Measurements from ENCODE around the gene MRPL30. TPM values are rescaled to one million over a fixed set of nuclear protein-coding genes. Genes with fewer than 3 reads are reported as not detected.

The MRPL30 gene
- total and polyA plus RNA-seq, 10 donors = 12.8 to 26.0 (median 19.3) TPM

GRCh38 chr2:99238599-99238998 is 57.6 kb downstream of the MRPL30 start:
- TF ChIP-seq CTCF (IDR thresholded peaks at IDR 0.05 in 8 of 11, conservative IDR thresholded peaks at IDR 0.05 in 3 of 11) (no peak), POLR2AphosphoS5 (IDR thresholded peaks at IDR 0.05) (no peak), POLR2A (IDR thresholded peaks at IDR 0.05) (no peak)
- intact Hi-C loops (cut with DNase I; ENCODE audit: low total_unique reads) = no loop called here
- Histone ChIP-seq H3K4me1 (no peaks in the 10 kb centered on the region), H3K4me3 (no peak overlapping the region), H3K36me3 (no peaks in the 10 kb centered on the region), H3K9me3 (peaks cover 0 to 15% (median 2%) of the 10 kb centered on the region in 8 donors), H3K27me3 (replicated peaks in 1 of 7) (no peaks in the 10 kb centered on the region), H3K27ac (no peak overlapping the region)
- DNase-seq = no peak
- WGBS, 5 donors = 93 to 97% (median 95%) methylated on average over 6 of the region's 6 CpGs

DNA sequence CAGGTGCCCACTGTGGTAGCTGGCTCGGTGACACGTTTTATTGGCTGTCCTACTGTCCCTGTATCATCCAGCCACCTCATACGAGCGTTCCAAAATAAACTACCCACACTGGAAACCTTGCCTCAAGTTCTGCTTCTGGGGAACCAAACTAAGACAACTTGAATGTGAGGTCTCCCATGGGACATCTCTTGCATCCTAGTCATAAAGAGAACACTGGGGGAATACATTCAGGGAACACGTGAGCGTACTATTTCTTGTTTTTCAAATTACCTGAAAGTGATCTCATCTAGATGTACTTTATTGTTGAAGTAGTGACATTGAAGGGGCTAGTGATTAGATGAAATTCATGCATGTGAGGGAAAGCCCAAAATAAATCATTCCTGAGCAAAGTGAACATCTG is 59.4 kb downstream of the MRPL30 start:
- no peaks in the 10 kb centered on the region for H3K36me3 ChIP-seq
- intact Hi-C loops (cut with DNase I; ENCODE audit: low total_unique reads) = no loop called here
- no peak overlapping the region for H3K27ac ChIP-seq
- H3K9me3 ChIP-seq = peaks cover 0 to 6% (median under 1%) of the 10 kb centered on the region in 8 donors
- no peaks in the 10 kb centered on the region for H3K27me3 ChIP-seq (replicated peaks in 1 of 7)
- no peak for DNase-seq
- H3K4me3 ChIP-seq = no peak overlapping the region
- TF ChIP-seq POLR2AphosphoS5 (IDR thresholded peaks at IDR 0.05) = no peak
- TF ChIP-seq CTCF (IDR thresholded peaks at IDR 0.05 in 8 of 11, conservative IDR thresholded peaks at IDR 0.05 in 3 of 11) = no peak
- no peaks in the 10 kb centered on the region for H3K4me1 ChIP-seq
- WGBS, 5 donors = 82 to 85% (median 84%) methylated on average over 6 of the region's 6 CpGs

DNA sequence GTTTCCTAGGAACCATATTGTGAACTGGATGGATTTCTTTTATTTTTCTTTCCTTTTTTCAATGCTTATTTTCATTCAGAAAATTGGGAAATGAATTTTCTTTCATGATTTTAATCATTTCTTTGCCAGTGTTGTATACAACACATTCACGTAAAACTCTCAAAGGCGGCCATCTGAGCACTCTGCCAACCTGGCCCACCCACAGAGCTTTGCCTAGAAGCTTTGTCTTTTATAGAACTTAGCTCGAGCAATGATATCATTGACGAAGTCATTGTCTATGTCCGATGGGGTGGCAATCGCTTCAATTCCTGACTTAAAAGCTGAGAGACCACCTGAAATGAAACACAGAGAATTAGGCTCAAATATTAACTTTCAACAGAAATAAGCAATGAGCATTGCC is 61.2 kb downstream of the MRPL30 start:
- Histone ChIP-seq H3K4me1 (no peaks in the 10 kb centered on the region), H3K9me3 (peaks cover 0 to 3% (median under 1%) of the 10 kb centered on the region in 8 donors), H3K36me3 (no peaks in the 10 kb centered on the region), H3K27ac (no peak overlapping the region), H3K27me3 (replicated peaks in 1 of 7) (no peaks in the 10 kb centered on the region), H3K4me3 (no peak overlapping the region)
- no peak for TF ChIP-seq CTCF (IDR thresholded peaks at IDR 0.05 in 8 of 11, conservative IDR thresholded peaks at IDR 0.05 in 3 of 11)
- no peak for TF ChIP-seq POLR2AphosphoS5 (IDR thresholded peaks at IDR 0.05)
- TF ChIP-seq POLR2A (IDR thresholded peaks at IDR 0.05) = no peak
- no peak for DNase-seq
- intact Hi-C loops (cut with DNase I; ENCODE audit: low total_unique reads) = no loop called here
- WGBS, 5 donors = 94 to 97% (median 95%) methylated on average over 6 of the region's 6 CpGs

Small RNA genes within 50 kb of the gene (small RNA-seq; reads per million reads assigned to genes)
- 0 reads per million in 4 donors for gene AC092587.1

Other genes with a start within 250 kb of the MRPL30 start
- 1 to 10 TPM; 1.0 to 5.1 (median 2.1) TPM for gene CRACDL, start 245.0 kb upstream of the MRPL30 start, total RNA-seq
- gene CRACDL, start 245.0 kb upstream of the MRPL30 start, polyA plus RNA-seq = under 1 TPM; 0.52 to 0.77 (median 0.76) TPM
- gene C2orf15, start 39.5 kb upstream of the MRPL30 start, total RNA-seq = 1 to 10 TPM in 6 of 7 donors, under 1 TPM in 1; 0.52 to 2.4 (median 1.5) TPM
- 1 to 10 TPM; 1.3 to 1.4 (median 1.3) TPM for gene C2orf15, start 39.5 kb upstream of the MRPL30 start, polyA plus RNA-seq
- 10 to 100 TPM in 3 of 7 donors, 1 to 10 TPM in 4; 6.8 to 14.0 (median 8.1) TPM for gene TSGA10, start 26.2 kb upstream of the MRPL30 start, total RNA-seq
- gene TSGA10, start 26.2 kb upstream of the MRPL30 start, polyA plus RNA-seq = 1 to 10 TPM; 2.5 to 4.6 (median 2.7) TPM
- 10 to 100 TPM; 10.4 to 20.8 (median 15.6) TPM for gene LIPT1, start 26.2 kb upstream of the MRPL30 start, total RNA-seq
- gene LIPT1, start 26.2 kb upstream of the MRPL30 start, polyA plus RNA-seq = 10 to 100 TPM; 12.0 to 20.3 (median 17.6) TPM
- 10 to 100 TPM; 30.4 to 66.4 (median 37.1) TPM for gene MITD1, start 126 bp upstream of the MRPL30 start, total RNA-seq
- gene MITD1, start 126 bp upstream of the MRPL30 start, polyA plus RNA-seq = 10 to 100 TPM; 57.1 to 72.4 (median 63.9) TPM
- gene LYG2, start 74.5 kb downstream of the MRPL30 start, total RNA-seq = not detected
- not detected for gene LYG2, start 74.5 kb downstream of the MRPL30 start, polyA plus RNA-seq
- 1 to 10 TPM in 5 of 7 donors, under 1 TPM in 1, not detected in 1; 0.47 to 2.8 (median 1.5) TPM for gene LYG1, start 120.0 kb downstream of the MRPL30 start, total RNA-seq
- 1 to 10 TPM; 4.3 to 5.3 (median 4.4) TPM for gene LYG1, start 120.0 kb downstream of the MRPL30 start, polyA plus RNA-seq
- 10 to 100 TPM; 19.7 to 49.7 (median 30.8) TPM for gene TXNDC9, start 155.1 kb downstream of the MRPL30 start, total RNA-seq
- 10 to 100 TPM; 18.3 to 26.6 (median 22.0) TPM for gene TXNDC9, start 155.1 kb downstream of the MRPL30 start, polyA plus RNA-seq
- 10 to 100 TPM; 23.8 to 49.5 (median 32.3) TPM for gene EIF5B, start 156.2 kb downstream of the MRPL30 start, total RNA-seq
- gene EIF5B, start 156.2 kb downstream of the MRPL30 start, polyA plus RNA-seq = 10 to 100 TPM; 14.6 to 25.4 (median 22.3) TPM